D341Med (cell line): ENCODE results near the gene OR56A1.

ENCODE experiments used
- DNase-seq: peaks from one replicate; pipeline ENCODE4 v3.0.0; 2012; ENCODE audit warnings: low spot score

The OR56A1 gene

GRCh38 chr11:5989203-5989602 is 41.4 kb downstream of the OR56A1 start:
- DNase-seq: no peak

DNA sequence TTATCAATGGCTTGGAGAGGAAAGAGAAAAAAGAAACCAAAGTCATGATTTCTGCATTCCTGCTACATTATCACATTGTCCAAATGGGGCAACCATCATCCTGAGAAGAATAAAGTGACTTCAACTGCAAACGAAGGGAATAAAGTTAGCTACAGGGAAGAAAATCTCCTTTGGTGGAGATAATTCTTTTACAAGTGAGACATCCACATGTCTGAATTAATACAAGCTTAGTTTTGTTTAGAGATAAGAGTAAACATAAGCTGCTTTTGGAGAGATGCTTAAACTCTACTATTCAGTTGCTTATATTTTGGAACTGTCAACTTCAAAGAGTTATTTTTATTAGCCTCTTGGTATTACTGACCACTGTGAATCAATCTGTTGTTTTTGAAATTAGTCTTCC is 43.7 kb downstream of the OR56A1 start, which contains the start of gene OR52L1:
OR52L1 (minus strand) TSS at position 101 of the 400 bp plus-strand sequence; CDS start at position 46, 55 bp downstream.
- no peak for DNase-seq

DNA sequence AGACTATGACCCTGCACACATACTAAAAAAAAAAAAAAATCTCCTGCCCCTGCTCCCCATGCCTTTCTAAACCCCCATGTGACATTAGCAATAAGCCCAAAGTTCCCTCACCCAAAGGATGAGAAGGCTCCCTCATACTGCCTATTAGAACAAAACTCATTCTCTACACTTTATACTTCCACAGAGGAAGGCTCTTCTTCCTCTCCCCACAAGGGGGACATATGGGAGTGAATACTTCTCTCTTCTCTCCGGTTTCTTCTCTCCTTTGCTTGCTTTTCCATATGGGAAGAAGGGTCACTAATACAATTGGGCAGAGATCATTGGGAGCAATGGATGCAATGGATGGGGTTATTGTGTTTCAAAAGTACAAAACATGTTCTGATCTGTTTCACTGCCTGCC is 47.1 kb downstream of the OR56A1 start:
- no peak for DNase-seq

- no peak for DNase-seq
Observed at GRCh38 chr11:5973530-5973929, 57.0 kb downstream of the OR56A1 start.
